HG02798 (cell line): ENCODE measurements around the gene NXPH1.
"Not testable (repeated sequence)": the region's sequence is repeated elsewhere in the genome, so short reads cannot be mapped to it uniquely, and the experiment has no call there.

Experiments
- ATAC-seq: cut with Tn5 transposase; IDR thresholded peaks from one replicate; pipeline ENCODE4 v1.9.1; 2021; ENCODE audit warnings: mild to moderate bottlenecking; ENCODE audit not compliant: unreplicated experiment, poor library complexity

Gene NXPH1

DNA sequence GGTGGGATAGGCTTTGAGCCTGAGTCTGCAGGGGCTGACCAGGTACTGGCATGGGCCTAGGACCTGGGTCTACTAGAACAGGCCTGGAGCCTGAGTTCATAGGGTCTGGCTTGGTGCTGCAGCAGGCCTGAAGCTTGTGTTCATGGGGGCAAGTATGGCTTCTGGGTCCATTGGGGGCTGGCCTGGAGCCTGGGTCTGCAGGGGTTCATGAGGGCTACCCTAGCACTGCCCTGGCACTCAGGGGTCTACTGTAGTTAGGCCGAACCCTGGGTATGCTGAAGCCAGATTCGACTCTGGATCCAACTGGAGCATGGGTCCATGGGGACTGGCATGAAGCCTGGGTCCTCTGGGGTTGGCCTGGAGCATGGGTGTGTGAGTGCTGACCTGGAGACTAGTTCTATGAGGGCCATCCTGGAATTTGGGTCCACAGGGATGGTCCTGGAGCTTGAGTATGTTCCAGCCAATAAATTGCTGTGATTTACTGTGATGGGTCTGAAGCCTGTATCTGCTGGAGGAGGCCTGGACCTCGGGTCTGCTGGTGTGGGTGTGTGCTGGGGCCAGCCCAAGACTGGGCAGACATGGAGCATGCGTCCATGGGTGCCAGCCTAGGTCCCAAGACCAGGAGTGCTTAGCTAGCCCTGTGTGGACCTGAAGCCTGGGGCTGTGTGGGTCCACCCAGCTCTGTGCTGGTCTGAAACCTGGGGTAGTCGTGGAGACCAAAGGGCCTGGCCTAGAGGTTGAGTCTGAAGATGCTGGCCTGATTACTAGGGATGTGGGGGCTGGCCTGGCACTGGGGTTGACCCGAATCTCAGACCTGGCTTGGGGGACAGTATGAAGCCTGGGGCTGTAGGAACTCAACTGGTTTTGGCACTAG is 235.5 kb downstream of the NXPH1 start:
- ATAC-seq, result no peak

DNA sequence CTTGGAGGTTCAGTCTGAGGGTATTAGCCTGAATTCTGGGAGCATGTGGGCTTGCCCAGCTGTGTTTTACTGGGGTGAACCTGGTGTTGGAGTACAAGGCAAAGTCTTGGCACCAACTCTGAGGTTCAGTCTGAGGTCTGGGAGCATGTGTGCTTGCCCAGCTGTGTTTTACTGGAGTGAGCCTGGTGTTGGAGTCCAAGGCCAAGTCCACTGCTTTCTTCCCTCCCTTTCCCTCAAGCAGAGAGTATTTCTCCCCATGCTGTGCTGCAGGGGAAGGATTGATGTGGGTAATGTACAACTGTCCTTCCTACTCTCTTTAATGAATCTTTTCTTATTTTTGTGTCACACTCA is 236.1 kb downstream of the NXPH1 start:
- ATAC-seq, result no peak

DNA sequence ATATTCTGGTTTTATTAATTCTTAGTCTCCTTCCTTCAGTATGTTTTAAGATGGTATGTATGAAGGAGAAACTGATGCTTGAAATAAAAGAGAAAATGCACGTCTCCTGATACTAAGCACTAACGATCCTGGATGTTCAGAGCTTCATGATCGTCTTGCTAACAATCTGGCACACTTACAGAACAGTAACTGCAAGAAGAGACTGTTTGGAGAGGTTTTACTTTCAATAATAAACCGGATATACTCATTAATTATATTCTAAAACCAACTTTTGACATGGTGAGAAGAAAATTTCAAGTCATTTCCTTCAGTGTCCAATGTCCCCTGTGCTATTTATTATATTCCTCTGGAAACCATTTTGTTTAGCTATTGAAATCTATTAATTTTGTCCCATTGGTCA is 251.0 kb downstream of the NXPH1 start:
- no peak for ATAC-seq

DNA sequence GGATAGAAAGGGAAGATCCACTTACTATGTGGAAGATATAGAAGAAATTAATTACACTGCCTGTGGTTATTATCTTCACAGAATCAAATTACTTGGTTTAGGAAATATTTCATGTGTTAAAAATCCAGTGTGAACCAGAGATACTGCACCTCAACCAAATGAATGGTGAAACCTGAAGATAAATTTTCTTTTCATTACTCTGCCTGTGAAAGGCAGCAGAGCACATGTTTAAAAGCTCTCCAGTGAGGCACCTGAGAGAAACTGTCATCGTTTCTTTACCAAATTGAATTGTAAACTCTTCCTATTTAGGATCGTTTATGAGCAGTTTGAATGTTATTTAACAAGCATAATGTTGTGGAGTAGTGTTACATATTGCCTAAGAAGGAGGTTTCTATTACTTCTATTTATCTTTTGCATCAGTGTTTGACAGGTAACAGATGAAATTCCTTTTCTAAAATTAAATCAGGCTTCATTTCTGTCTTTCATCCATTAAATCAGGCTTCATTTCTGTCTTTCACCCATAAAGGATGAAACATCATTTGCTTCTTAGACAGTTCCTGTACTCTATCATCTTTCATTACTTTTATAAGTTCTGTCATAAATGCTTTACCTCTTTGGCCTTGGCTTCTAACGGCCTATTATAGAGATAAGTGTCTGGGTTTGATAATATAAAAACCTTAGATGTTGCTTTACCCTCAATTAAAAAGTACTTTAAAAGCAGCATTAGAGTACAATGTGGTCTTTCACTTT is 266.6 kb downstream of the NXPH1 start:
- no peak for ATAC-seq

DNA sequence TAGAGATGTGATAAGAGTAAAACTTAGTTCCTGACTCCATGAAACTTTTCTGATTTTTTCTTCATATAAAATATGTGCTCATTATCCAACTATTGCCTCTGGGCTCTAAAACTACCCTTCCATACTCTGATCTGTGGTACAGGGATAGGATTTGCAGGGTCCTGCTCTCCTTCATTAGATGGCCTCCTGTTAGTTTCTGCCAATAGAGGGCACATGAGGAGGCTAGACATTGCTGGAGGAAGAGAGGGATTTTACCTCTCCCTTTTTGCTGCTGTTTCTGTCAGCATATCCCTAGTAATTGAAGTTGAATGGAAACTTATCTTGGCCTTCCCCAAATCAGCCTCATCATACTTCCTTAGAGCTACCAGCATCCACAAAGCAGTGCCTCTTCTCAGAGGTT is 269.4 kb downstream of the NXPH1 start:
- no peak for ATAC-seq

DNA sequence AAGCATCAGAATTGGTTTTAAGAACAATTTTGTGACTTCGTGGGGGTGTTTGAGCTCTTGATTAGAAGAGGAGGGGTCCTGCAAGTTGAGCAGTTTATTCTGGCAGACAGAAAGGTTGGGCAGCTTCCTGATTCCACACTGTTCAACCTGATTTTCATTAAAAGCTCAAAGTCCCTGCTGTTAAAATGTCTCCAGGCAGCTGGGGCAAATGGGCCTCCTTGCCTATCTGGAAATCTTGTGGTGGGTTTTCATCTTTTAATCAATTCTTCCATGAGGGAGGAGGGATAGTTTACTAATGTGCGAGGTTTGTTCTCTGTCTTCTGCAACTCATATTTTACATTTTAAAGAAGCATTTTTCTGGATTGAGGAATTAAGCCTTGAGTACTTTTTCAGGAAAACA is 276.7 kb downstream of the NXPH1 start:
- ATAC-seq, result no peak

DNA sequence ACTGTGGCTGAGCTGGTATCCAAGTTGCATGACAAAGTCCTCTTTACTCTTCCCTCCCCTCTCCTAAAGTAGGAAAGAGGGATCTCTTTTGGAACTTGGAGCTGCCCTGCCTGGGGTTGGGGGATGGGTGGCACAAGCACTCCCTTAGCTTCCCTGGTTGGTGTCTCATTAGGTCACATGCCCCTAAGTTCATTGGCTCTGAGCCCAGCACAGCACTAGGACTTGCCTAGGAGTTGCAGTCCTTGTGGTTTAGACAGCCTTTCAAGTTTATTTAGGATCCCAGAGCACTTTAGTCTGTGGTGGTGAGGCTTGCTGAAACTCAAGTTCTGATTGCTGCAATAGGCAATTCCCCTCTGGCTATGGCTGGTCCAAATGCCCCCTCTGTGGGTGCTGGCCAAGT is 281.4 kb downstream of the NXPH1 start:
- no peak for ATAC-seq

DNA sequence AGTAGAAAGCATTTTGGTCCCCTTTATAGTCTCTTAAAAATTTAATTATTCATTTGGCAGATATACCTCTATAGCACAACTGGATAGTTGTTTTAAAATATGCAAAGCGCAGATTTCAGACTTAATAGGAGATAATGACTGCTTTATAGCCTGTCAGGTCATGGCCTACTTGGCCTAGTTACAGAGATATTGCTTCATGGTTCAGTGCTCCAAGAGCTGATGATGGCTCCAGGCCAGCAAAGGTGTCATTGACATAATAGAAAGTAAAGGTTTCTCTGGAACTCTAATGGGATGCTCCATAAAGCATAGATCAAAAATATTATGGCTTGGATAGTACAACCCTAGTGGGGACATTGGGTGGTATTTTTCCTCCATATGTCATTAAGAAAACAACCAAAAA is 285.7 kb downstream of the NXPH1 start:
- no peak for ATAC-seq

DNA sequence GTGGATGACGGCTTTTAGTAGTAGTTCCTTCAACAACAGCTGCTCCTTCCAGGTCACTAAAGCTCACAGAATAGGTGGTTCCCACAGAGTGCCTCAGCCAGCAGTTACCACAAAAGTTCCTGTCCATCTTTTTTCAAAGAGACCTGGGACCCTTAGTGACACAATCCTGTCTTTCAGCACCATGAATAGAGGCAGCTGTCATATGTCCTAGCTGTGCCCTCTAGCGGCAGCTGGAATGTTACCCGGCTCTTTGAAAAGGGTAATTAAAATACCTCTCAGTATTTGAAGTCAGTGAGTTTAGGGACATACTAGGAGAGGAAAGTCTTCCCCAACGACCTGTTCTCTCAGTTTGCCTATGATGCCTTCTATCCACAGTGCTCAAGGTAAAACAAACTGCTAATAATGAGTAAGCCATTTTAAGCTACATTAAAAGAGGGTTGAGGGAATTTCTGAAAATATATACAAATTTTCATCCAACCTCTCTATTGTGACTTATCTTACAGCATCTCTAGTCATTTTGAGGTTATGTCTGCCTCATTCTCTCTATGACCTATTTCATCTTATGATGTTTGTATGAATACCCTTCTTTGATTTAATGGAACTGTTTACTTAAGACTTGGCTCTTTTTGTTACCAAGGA is 290.8 kb downstream of the NXPH1 start:
- peak; percentile 87 for ATAC-seq

DNA sequence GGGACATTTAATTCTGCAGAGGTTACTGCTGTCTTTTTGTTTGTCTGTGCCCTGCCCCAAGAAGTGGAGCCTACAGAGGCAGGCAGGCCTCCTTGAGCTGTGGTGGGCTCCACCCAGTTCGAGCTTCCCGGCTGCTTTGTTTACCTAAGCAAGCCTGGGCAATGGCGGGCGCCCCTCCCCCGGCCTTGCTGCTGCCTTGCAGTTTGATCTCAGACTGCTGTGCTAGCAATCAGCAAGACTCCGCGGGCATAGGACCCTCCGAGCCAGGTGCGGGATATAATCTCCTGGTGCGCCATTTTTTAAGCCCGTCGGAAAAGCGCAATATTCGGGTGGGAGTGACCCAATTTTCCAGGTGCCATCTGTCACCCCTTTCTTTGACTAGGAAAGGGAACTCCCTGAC is 298.3 kb downstream of the NXPH1 start:
- not testable (repeated sequence) for ATAC-seq

DNA sequence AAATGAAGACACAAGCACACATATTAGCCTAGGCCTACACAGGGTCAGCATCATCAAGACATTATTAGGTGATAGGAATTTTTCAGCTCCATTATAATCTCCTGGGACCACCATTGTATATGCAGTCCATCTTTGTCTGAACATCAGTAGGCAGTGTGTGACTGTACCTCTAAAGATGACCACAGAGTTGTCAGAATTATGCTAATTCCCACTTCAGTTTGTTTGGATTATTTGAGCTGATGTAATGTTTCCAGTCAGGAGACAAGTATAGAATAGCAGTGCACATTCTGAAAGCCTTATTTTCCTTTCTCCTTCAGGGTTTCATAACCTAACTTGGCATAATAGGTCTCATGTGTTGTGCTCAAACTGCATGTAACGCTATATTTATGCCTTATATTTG is 306.4 kb downstream of the NXPH1 start:
- ATAC-seq, result no peak

DNA sequence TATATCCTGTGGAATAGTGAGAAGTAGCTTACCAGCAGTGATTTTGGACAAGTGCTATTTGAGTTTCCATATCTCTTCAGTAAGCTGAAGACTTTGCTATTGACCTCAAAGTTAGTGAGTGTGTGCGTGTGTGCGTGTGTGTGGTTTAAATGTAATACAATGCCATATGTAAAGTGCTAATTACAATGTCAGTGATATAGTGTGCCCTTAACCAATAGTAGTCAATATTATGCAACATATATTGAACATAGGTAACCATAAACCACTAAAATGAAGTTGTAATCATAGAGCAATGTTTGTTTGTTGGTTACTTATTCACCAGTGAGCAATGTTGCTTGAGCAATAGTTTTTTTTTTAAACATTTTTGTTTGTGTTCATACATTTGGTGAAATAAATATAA is 309.4 kb downstream of the NXPH1 start:
- ATAC-seq, result no peak

DNA sequence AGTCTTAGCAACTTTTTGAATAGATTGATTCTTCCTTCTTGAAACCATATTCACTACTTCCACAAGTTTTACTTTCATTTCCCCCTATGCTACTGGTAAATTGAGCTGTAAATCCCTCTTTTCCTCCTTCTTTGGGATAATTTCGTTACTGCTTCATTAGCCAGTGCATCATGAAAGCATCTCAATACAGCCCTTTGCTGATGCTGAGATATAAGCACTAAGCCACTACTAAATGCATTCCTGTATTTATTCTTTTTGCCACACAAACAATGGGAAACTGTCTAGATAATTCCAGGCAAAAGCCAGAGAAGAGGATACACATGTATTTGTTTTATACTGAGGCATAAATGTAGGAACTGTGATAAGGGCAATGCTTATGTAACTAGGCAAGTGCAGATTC is 313.9 kb downstream of the NXPH1 start:
- ATAC-seq, result no peak

DNA sequence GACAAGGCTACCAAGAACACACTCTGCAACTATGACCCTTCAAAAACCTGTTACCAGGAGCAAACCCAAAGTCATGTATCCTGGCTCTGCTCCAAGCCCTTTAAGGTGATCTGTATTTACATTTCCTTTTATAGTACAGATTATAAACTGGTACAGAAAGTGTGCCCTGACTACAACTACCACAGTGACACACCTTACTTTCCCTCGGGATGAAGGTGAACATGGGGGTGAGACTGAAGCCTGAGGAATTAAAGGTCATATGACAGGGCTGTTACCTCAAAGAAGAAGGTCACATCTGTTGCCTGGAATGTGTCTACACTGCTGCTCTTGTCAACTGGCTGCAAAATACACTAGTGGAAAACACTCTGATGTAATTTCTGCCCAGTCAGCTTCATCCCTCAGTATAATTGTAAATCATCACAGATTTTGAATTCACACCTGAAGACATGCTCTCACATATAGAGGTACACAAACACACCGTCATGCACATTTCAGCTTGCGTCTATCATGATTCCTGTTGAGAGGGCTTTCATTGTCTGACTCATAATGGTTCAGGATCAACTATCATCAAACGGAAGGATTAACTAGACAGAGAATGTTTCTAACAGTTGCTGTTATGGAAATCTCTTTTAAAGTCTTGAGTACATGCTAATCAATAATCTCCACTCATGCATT is 318.3 kb downstream of the NXPH1 start:
- no peak for ATAC-seq

DNA sequence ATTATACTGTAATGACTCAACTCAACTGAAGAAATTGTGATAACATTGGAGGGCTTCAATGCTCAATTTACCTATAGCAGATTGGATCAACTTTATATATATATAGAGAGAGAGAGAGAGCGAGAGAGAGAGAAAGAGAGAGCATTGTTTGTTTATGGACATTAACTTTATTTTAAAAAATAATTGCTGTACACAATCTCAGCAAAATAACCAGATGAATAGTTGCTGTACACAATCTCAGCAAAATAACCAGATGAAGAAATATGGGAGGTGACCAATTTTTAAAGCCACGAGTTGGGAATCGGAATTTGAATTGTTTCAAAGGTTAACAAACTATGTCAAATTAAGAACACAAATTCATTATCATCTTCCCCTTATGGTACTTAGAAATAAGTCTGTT is 319.9 kb downstream of the NXPH1 start:
- ATAC-seq, result no peak

DNA sequence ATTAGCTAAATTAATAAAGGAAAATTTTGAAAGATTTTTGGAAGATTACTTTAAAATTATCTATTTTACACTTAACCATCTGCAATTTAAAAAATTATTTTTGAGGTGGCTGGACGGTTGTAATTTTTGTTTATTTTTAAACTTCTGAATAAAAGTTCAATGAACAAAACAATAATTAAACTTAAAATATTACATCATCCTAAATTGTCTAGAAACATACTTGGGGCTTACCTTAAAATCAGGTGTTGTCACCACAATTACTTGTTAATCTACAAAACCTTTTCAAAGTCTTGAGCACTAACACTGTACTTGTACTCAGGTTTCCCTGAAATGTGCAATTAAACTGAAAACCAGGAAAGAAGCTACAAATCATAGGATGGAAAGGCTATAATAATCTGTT is 328.3 kb downstream of the NXPH1 start:
- ATAC-seq, result no peak

DNA sequence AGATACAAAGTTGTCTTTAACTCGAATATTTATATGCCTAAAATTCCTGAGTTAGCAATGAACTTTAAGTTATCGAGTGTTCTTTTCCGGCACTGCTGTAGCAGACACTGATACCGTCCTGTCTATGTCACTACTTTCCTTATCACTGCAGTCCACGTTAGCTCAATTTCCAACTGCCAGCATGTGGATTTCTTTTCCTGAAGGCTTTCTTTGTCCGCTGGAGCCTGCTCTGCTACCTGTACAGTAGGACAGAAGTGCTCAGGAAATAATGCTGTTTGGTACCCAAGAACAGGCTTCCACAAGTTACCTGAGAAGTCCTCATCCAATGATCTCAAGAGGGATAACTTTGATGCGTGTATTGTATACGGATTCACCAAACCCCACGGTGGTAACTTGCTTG is 329.4 kb downstream of the NXPH1 start:
- no peak for ATAC-seq

DNA sequence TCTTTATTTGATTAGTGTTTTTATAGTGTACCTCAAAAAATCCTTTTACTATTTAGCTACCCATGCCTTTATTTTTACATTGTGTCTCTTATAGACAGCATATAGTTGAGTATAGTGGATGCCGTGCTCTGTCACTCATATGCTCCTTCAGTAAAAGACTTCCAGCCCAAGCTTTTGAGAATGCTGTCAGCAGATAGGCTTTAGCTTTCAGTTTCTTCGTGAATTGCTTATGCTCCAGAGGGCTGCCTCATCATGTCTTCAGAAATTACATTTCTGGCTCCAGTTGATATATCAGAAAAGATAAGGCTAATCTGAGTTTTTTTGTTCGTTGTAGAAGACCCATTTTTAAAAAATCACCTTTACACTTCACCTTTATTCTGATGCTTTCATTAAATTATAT is 332.0 kb downstream of the NXPH1 start:
- ATAC-seq, result no peak

DNA sequence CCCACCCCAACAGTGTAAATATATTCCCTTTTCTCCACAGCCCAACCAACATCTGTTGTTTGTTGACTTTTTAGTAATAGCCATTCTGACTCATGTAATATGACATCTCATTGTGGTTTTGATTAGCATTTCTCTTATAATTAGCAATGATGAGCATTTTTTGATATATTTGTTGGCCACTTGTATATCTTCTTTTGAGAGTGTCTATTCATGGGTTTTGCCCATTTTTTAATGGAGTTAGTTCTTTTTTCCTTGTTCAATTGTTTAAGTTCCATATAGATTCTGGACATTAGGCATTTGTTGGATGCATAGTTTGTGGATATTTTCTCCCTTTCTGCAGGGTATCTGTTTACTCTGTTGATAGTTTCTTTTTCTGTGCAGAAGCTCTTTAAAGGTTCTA is 340.1 kb downstream of the NXPH1 start:
- no peak for ATAC-seq

DNA sequence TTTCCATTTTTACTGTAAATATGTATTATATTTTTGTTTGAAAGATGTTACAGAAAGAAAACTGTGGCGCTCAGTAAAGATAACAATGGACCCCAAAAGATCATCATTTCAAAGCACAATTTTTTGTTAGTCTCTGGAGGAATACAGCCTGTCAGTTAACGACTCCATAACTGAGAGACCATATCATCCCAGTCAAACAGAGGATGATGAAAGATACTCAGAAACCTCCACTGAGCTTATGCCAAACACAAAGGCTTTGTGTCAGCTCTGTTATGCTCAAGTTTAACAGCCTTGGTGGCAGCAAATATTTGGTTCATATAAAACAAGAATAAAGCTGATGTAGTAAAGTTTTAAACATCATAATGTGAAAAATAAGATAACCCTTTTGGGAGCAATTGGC is 345.1 kb downstream of the NXPH1 start:
- no peak for ATAC-seq

DNA sequence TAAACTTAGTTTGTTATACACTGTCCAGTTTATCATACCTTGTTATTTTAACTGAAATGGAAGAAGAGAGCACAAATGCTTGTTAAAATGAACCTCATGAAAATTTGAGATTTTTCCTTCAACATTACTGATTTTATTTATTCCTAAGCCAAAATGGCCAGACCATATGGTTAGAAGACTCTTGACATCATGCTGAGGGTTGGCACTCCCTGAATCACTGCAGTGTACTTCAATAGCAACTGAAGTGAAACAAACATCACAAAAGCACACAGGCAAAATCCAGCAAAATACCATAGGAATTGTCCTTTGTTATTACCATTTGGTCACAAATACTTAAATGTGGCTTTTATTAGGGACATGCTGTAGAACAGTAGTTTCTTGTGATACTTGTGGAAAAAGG is 347.8 kb downstream of the NXPH1 start:
- ATAC-seq, result no peak
